ENCODE data around the gene HYLS1. TPM values are rescaled to one million over a fixed set of nuclear protein-coding genes. Genes with fewer than 3 reads are reported as not detected.
"Not testable (repeated sequence)": the region's sequence is repeated elsewhere in the genome, so short reads cannot be mapped to it uniquely, and the experiment has no call there.

The HYLS1 gene
- total RNA-seq, 1 donor from 2014 or later: 6.9 TPM

GRCh38 chr11:125902927-125903710, 15.7 kb downstream of the HYLS1 start, which contains the start of gene PUS3:
Gene PUS3 (minus strand): TSS chr11:125903206. CDS start chr11:125896284, 6,922 bp downstream.
- peak; percentile 88 to 89 for DNase-seq (ENCODE audit: low read depth in 2 of 2)

GRCh38 chr11:125903711-125904659, 16.5 kb downstream of the HYLS1 start, which contains the start of gene DDX25:
Gene DDX25 (plus strand): TSS chr11:125904508. CDS start chr11:125904518, 10 bp downstream.
- no peak for DNase-seq (ENCODE audit: low read depth in 2 of 2)

- DNase-seq (ENCODE audit: low read depth in 2 of 2): no peak
These were observed 17.2 kb downstream of the HYLS1 start for GRCh38 chr11:125904678-125905077.

- no peak for DNase-seq (ENCODE audit: low read depth in 2 of 2)
These were observed 22.9 kb downstream of the HYLS1 start for GRCh38 chr11:125910226-125910849.

- DNase-seq (ENCODE audit: low read depth in 2 of 2): not testable (repeated sequence)
These were observed 27.1 kb downstream of the HYLS1 start for GRCh38 chr11:125914601-125915000.

GRCh38 chr11:125916683-125917347, 29.3 kb downstream of the HYLS1 start:
- DNase-seq (ENCODE audit: low read depth in 2 of 2): no peak

GRCh38 chr11:125918140-125918840, 30.8 kb downstream of the HYLS1 start:
- no peak for DNase-seq (ENCODE audit: low read depth in 2 of 2)

GRCh38 chr11:125921042-125921441, 33.6 kb downstream of the HYLS1 start:
- DNase-seq (ENCODE audit: low read depth in 2 of 2): no peak

- DNase-seq (ENCODE audit: low read depth in 2 of 2): no peak
These were observed 34.7 kb downstream of the HYLS1 start for GRCh38 chr11:125922156-125922555.

- peak; percentile 73 to 80 for DNase-seq (ENCODE audit: low read depth in 2 of 2)
These were observed 35.6 kb downstream of the HYLS1 start for GRCh38 chr11:125923012-125923579.

GRCh38 chr11:125923633-125924032, 36.2 kb downstream of the HYLS1 start:
- DNase-seq (ENCODE audit: low read depth in 2 of 2): no peak

GRCh38 chr11:125924384-125925007, 37.0 kb downstream of the HYLS1 start:
- no peak for DNase-seq (ENCODE audit: low read depth in 2 of 2)

GRCh38 chr11:125925247-125925740, 37.8 kb downstream of the HYLS1 start:
- DNase-seq (ENCODE audit: low read depth in 2 of 2): peak in 1 of 2 donors; percentile 81

- no peak for DNase-seq (ENCODE audit: low read depth in 2 of 2)
These were observed 38.3 kb downstream of the HYLS1 start for GRCh38 chr11:125925804-125926203.

- DNase-seq (ENCODE audit: low read depth in 2 of 2): no peak
These were observed 39.2 kb downstream of the HYLS1 start for GRCh38 chr11:125926682-125927081.

- DNase-seq (ENCODE audit: low read depth in 2 of 2): no peak
These were observed 42.1 kb downstream of the HYLS1 start for GRCh38 chr11:125929445-125930075.

GRCh38 chr11:125930076-125930450, 42.6 kb downstream of the HYLS1 start:
- no peak for DNase-seq (ENCODE audit: low read depth in 2 of 2)

GRCh38 chr11:125931116-125931515, 43.6 kb downstream of the HYLS1 start:
- no peak for DNase-seq (ENCODE audit: low read depth in 2 of 2)

GRCh38 chr11:125931668-125932067, 44.2 kb downstream of the HYLS1 start:
- no peak for DNase-seq (ENCODE audit: low read depth in 2 of 2)
